WTC11 (cell line): Measurements from ENCODE around the gene HAND1.

ENCODE experiments used
- ATF2 ChIP-seq: sonication (generic); formaldehyde crosslinking; IDR thresholded peaks from 2 replicates; pipeline ENCODE4 v1.8.1; 2022; ENCODE audit warnings: low read depth, missing genetic modification reagents, borderline replicate concordance
- CTCF ChIP-seq: fragments of 200-600 bp; IDR thresholded peaks from 2 replicates; pipeline ENCODE4 v1.8.0; 2022; ENCODE audit warnings: antibody characterized with exemption
- E2F1 ChIP-seq: sonication (generic); formaldehyde crosslinking; IDR thresholded peaks from 2 replicates; pipeline ENCODE4 v1.8.0; 2022; ENCODE audit warnings: mild to moderate bottlenecking, missing genetic modification reagents
- E2F4 ChIP-seq: sonication (generic); formaldehyde crosslinking; IDR thresholded peaks from 2 replicates; pipeline ENCODE4 v1.8.1; 2022; ENCODE audit warnings: low read depth, mild to moderate bottlenecking, moderate library complexity, missing genetic modification reagents, borderline replicate concordance
- IRF1 ChIP-seq: sonication (generic); formaldehyde crosslinking; IDR thresholded peaks from 2 replicates; pipeline ENCODE4 v1.8.0; 2023; ENCODE audit warnings: missing genetic modification reagents
- NFYB ChIP-seq: sonication (generic); formaldehyde crosslinking; conservative IDR thresholded peaks from 2 replicates; pipeline ENCODE4 v1.8.0; 2022; ENCODE audit warnings: low read depth, missing genetic modification reagents
- NR2C2 ChIP-seq: sonication (generic); formaldehyde crosslinking; IDR thresholded peaks from 2 replicates; pipeline ENCODE4 v1.8.0; 2022; ENCODE audit warnings: mild to moderate bottlenecking, missing genetic modification reagents
- NR3C1 ChIP-seq: sonication (generic); formaldehyde crosslinking; conservative IDR thresholded peaks from 2 replicates; pipeline ENCODE4 v1.8.1; 2023; ENCODE audit warnings: low read depth, mild to moderate bottlenecking, missing genetic modification reagents
- SMAD3 ChIP-seq: sonication (generic); formaldehyde crosslinking; IDR thresholded peaks from 2 replicates; pipeline ENCODE4 v1.8.0; 2022; ENCODE audit warnings: missing genetic modification reagents, mild to moderate bottlenecking, borderline replicate concordance
- TEAD4 ChIP-seq: sonication (generic); formaldehyde crosslinking; IDR thresholded peaks from 2 replicates; pipeline ENCODE4 v1.8.0; 2022; ENCODE audit warnings: mild to moderate bottlenecking, missing genetic modification reagents
- TP53 ChIP-seq: sonication (generic); formaldehyde crosslinking; IDR thresholded peaks from 2 replicates; pipeline ENCODE4 v1.8.1; 2023; ENCODE audit warnings: mild to moderate bottlenecking, missing genetic modification reagents
- USF1 ChIP-seq: sonication (generic); formaldehyde crosslinking; IDR thresholded peaks from 2 replicates; pipeline ENCODE4 v1.8.0; 2022; ENCODE audit warnings: mild to moderate bottlenecking, missing genetic modification reagents
- ZNF138 ChIP-seq: sonication (generic); formaldehyde crosslinking; conservative IDR thresholded peaks from 2 replicates; pipeline ENCODE4 v1.8.1; 2022; ENCODE audit warnings: mild to moderate bottlenecking, moderate library complexity, missing genetic modification reagents
- ZNF317 ChIP-seq: sonication (generic); formaldehyde crosslinking; IDR thresholded peaks from 2 replicates; pipeline ENCODE4 v1.8.1; 2023; ENCODE audit warnings: low read depth, mild to moderate bottlenecking, moderate library complexity, missing genetic modification reagents, borderline replicate concordance

- TF ChIP-seq CTCF (no peak), NR2C2 (no peak), IRF1 (CRISPR knock-in tag) (no peak), E2F4 (CRISPR knock-in tag) (no peak), TP53 (CRISPR knock-in tag) (no peak), NR3C1 (no peak), E2F1 (CRISPR knock-in tag) (no peak), NFYB (CRISPR knock-in tag) (no peak), TEAD4 (CRISPR knock-in tag) (no peak), ZNF317 (CRISPR knock-in tag) (no peak), SMAD3 (CRISPR knock-in tag) (no peak), ZNF138 (CRISPR knock-in tag) (no peak), ATF2 (CRISPR knock-in tag) (no peak), USF1 (CRISPR knock-in tag) (no peak)
Measured at GRCh38 chr5:154522284-154522683, 44.3 kb upstream of the HAND1 start.
